Superior temporal gyrus (tissue), 1 donor: ENCODE data around the gene SLC6A11.

ENCODE experiments used
- DNase-seq: peaks from one replicate; pipeline ENCODE4 v3.0.0-alpha.2; 2016; ENCODE audit errors: extremely low spot score

SLC6A11 gene

DNA sequence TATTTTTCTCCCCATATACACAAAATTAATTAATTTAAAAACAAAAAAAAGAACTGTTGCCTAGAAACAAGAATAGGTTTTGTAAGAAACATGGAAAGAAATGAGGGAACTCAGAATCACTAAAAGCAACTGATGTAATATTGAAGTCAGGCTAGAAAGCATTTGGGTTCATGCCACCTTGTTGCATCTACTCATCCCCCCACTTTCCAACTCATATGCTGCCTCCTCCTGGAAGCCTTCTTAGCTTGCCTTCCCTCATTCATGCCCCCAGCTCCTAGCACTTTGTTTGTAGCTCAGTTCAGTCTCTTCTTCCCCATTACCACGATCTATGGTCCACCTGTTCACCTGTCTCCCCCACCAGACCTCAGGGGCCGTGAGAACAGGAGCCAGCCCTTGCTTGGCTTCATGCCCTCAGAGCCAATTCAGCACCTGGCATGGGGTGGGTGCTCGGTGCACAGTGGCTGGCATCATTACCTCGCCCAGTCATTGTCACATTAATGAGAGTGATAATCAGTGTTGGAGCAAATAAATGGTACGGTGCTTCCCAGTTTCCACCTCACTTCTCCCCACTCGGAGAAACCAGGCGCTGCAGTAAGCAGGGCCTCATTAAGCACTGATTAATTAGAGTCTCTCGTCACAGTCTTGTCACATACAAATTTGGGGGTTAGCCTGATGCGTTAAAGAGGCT is 114.1 kb downstream of the SLC6A11 start:
- DNase-seq, result no peak

DNA sequence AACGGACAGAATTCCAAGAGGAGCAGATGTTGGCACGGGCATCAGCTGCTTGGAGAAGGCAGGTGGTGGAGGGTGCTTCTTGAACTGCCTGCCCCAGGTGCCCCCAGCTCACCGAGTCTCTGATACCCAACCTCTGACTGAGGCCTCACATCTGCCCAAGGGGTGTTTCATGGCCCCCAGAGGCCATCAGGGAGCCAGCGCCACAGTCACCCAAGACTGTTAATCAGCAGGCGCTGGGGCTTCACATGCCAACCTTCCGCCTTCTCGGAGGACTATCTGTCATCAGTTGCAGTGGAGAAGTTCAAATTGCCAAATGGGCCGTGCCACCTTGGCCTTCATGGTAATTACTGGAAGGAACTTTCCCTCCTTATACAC is 114.6 kb downstream of the SLC6A11 start:
- no peak for DNase-seq

DNA sequence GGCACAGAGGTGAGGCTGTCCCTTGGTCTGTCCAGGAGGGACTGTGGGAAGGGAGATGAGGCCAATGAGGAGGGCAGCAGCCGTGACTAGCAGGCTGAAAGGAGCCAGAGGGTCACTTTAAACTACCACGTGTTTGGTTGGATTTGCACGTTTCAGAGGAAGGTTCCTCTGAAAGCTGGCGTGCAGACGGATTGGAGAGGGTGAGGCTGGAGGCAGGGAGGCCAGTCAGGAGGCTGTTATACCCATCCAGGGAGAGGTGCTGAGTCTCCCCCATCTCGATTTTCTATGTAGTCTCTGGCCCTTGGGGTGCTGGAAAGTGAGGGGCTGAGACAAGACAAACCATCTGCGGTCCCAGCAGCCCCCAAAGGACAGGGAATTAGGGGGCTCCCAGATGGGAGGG is 116.6 kb downstream of the SLC6A11 start:
- DNase-seq, result no peak

DNA sequence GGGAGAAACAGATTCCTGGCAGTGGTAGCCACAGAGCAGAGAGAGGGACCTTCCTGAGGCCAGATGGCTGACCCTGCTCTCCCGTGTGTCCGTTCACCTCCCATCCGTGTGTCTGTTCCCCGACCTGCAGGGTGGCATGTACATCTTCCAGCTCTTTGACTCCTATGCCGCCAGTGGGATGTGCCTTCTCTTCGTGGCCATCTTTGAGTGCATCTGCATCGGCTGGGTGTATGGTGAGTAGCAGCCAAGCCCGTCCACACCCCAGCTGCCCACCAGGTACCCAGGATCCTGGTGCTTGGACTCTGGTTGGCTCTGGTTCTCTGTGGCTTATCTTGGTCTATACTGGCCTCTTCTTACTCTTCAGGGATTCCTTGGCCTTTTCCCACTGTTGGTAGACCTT is 117.0 kb downstream of the SLC6A11 start:
- no peak for DNase-seq

DNA sequence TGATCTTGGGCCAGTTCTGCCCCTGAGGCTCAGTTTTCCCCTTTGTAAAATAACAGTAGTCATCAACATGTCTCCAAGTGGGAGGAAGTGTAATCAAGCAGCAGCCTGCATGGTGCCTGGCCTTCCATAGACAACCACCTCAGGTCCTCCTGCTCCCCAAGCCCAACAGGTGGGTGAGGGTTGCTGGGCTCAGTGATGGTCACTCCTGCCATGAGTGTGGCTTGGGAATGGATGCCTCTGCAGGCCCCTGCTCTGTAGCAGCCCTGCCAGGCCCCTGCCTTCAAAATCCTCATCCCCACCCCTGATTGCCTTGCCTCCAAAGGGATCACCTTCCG is 117.4 kb downstream of the SLC6A11 start:
- DNase-seq, result no peak

DNA sequence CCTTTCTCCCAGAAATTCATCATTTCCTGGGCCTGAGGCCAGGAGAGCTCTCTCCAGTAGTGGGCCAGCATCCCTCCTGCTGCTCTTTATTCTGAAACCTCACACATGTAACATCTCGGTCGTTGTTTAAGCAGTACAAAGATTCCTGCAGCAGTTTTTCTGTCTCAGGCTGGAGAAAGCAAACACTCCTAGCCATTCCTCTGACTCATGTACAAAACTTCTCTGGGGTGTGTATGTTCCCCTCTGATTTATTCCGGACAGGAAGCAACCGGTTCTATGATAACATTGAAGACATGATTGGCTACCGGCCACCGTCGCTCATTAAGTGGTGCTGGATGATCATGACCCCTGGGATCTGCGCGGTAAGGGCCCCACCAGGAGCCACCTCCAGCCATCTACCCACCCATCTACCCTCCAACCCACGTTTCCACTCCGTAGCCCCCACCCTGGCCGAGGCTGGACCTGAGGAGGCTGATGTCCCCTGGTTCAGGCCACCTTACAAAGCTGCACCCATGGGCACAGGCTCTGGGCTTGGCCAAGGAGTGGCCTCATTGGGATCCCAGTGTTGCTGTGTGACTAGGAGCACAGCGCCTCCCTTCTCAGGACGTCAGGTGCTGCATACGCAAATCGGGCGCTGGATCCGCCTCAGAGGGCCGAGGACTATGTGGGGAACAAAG is 117.9 kb downstream of the SLC6A11 start:
- DNase-seq, result no peak

DNA sequence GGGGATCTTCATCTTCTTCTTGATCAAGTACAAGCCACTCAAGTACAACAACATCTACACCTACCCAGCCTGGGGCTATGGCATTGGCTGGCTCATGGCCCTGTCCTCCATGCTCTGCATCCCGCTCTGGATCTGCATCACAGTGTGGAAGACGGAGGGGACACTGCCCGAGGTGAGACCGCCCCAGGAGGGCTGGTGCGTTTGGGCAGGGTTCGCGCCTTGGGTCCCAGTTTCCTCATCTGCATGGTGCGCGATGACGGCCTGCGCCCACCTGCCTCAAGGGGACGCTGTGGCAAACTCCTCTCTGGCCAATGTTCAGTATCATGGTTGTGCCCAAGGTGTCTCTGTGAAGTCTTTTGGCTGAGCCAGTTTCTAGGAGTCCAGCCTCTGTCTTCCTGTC is 119.0 kb downstream of the SLC6A11 start:
- no peak for DNase-seq

DNA sequence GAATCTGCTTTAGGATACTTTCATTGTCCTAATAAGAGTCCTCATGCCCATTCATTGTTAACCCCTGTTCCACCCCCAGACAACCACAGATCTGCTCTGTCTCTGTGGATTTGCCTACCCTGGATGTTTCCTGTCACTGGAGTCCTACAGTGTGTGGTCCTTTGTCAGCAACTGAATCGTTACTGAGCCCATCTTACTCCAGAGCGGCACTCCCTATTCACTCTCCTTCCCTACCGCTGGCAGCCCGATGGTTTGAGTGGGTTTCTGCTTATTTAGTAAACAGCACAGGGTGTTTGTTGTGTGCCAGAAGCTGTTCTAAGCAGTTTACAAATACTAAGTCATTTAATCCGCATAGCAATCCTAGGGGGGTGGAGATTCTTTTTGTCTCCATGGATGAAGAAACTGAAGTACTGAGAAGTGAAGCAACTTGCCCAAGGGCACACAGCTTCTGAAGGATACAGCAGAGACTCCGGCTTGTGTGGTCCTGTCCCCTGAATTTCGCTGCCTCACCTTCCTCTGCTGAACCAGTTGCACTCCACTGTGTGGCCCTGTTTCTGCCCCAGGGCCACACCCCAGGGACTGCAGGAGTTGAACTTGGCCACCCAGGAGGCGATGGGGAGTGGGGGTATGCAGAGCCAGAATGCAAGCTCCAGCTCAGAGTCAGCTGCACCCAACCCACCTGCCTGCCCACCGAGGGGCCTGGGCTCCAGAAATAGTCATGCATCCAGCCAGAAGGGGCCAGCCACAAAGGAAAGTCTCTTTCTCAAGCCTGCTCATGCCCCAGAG is 120.0 kb downstream of the SLC6A11 start:
- no peak for DNase-seq

DNA sequence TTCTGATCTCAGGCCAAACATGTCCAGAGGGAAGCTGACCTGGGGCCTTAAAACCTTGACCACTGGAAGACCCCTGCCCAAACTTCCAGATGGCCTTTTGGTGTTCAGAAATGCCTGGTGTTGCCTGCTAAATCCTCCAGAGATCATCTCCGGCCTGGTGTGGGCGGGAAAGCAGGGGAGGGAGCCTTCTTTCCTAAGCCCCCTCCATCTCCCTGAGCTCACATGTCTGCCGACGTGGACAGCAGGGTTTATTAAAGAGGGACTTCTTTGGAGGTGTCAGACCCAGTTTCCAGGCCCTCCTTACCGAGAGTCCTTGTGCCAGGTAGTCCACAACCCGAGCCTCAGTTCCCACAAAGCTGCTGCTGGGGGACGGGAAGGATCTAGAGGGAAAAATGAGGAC is 120.7 kb downstream of the SLC6A11 start:
- no peak for DNase-seq

DNA sequence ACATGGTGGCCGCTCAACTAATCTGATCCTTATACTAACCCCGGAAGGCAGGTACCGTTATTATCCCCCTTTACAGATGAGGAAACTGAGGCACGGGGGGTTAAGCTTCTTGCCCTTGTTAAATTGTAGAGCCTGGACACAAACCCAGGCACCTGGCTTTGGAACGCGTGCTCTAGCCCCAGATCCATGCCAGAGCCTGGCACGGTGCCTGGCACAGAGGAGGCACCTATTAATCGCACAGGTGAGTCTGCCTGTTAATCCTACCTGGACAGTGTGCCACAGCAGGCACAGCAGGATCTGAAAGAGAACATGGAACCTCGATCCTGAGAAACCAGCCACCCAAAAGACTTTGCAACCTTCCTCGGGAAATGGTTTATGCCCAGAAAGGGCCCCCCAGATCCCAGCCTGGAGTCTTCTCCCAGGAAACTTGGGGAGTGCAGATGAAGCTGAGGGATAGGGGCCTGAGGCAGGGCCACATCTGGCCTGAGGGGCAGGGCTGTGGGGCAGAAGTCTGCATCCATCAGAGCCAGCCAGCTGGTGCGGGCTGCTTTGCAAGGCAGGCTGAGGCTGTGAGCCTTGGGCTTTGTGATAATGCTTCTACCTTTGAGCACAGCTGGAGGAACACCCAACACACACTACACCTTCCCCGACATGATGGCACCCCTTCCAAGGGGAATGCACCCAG is 121.3 kb downstream of the SLC6A11 start:
- DNase-seq, result no peak

DNA sequence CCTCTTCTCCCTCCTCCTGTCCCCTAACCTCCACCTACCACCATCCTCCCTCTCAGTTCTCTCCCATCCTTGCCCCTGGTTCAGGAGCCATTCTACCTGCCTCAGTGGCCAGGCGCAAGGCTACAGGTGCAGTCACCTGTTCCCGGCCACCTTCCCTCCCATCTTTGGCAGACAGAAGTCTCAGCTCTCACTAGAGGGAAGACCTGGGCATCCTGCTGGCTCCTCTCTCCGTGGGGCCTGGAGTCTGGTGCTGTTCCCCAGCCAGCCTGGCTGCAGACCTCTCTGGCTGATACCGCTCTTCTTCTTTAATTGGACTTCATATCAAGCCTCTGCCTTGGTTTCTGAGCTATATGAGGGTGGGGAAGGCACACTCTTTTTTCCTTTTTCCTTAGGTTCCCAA is 123.5 kb downstream of the SLC6A11 start:
- DNase-seq, result no peak

DNA sequence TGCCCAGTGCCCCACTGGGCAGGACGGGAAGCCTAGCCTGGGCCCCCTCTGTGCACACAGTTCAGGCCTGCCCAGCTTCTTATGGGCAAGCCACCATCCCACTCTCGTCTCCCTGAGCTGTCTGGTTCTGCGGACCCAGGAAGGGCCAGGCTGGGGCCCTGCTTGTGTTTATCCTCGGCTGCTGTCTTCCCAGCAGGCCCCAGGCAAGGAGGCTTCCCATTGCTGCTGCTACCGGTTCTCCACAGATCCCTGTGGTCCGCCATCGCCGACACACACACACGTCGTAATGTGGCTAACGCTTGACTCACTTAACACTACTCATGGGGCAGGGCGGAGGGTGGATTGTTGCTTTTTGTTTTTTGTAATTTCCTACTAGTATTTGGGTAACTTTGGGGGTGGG is 124.1 kb downstream of the SLC6A11 start:
- no peak for DNase-seq

DNA sequence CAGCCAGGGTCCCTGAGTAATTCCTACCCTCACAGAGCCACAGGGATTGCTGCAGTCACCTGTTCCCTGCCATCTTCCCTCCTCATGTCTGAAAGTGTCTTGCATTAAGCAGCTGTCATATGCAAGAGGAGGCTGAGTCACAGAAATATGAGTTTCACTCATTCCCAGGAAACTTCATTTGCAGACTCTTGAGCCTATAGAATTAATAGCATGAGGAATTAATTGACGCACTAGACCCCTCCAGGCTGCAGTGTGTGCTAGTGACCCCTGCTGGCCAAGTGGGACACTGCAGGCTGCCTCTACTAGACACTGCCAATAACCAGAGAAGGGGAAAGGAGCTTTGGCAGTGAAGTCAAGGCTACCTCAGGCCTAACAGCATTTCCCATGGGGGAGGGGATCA is 125.9 kb downstream of the SLC6A11 start:
- DNase-seq, result no peak

DNA sequence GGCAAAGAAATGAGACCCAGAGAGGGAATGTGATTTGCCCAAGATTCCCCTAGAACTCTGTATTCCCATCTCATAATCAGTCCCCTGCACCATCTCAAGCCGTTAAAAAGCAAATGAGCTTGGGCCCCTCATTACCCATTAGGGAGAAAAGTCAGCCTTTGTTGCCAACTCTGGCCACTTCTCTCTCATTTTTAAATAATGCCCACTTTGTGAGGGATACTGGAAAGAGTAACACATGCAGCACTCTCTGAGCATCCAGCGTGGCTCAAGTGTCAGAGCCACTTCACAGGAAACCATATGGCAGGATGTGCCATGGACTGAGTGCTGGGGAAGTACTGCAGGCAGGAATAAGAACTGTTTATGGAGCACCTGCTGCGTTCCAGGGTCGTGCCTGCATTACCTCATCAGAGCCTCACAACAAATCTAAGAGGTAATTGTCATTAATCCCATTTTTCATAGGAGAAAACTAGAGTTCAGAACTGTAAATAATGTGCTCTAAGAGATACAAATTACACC is 126.7 kb downstream of the SLC6A11 start:
- no peak for DNase-seq

DNA sequence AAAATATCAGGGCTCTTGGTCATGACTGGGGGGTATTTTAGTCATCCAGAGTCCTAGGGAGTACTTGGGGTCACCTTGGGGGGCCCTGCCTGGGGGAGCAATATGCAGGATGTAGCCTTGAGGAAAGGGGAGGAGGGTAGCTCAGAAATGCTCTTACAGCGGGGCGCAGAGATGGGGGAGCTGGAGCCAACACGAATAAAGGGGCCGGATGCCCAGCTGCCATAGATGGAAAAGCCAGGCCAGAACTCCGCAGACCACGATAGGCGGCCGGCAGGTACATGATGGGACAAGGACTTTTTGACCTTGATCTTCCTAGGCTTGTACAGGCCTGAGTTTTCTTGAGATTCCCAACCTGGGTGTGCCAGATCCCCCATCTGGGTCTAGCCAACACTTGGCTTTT is 128.8 kb downstream of the SLC6A11 start:
- no peak for DNase-seq

DNA sequence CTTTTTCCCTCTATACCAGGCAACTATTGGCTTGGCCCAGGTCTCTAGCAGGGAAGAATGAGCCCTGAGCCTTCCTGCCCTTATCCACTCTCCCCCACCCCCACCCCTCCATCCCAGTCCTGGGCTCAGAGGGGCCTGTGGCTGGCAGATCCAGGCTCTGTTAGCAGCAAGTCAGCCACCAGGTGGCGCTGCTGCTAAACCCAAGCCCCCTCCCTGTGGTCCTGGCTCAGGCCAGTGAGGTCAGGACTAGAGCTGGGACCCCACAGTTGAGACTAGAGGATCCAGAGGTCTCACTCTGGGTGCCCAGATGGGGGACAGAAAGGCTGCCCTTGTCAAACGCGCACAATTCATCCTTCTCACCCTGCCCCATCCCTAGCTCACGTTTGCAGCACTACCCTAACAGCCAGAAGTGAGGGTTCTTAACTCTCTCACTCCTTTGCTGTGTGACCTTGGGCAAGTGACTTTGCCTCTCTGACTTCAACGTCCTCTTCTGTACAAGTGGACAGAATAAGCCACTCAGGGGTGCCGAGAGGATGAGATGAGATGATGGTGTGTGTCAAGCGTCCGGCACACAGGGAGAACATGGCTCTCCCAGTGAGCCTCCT is 129.8 kb downstream of the SLC6A11 start:
- DNase-seq, result peak; percentile 87

DNA sequence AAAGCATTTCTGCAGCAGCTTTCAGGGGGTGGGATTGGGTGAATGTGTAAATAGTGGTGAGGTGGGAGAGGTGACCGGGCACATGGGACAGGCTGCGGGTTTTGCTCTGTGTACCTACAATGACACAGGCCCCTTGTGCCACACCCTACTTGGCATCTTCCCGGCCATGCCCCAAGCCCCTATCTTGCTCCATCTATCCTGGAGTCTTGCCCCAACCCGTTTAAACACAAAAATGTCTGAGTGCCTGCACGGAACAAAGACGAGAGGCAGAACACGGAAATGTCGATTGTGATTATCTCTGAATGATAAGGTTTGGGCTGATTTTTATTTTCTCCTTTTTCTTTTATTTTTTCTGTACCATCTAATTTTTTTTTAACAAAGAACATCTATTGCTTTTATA is 130.5 kb downstream of the SLC6A11 start:
- no peak for DNase-seq

DNA sequence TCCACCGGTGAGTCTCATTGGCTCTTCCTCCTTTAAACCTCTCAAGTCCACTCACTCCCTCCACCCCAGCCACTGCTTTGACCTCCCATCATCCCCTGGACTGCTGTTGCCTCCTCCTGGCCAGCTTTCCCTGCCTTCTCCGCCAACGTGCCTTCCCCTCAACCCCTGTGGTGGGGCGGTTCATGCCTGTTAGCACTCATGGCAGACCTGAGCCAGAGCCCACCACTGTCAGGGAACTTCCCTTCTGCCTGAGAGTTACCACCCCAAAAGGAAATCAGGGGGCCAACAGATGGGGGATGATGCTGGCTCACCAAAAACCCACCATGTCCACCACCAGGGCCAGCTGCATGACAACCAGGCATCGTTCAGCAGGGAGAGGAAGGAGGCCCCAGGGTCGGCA is 132.3 kb downstream of the SLC6A11 start:
- DNase-seq, result no peak

DNA sequence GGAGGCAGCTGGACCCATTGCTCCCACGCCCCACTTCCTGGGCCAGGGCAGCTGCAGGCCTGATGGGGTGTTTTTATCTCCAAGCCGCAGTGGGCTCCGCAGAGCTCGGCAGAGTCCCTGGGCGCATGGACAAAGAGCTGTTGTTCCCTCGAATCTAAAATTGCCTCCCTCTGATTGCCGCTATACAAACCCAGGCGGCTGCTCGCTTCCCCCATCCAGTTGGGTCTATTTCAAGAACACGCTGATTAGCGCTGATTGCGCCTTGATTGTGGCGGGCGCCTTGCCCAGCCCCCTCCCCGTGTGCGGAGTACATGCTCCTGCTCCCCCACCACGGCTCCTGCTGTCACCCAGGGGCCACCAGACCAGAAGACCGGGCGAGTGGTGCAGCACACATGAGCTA is 133.2 kb downstream of the SLC6A11 start:
- peak; percentile 88 for DNase-seq

DNA sequence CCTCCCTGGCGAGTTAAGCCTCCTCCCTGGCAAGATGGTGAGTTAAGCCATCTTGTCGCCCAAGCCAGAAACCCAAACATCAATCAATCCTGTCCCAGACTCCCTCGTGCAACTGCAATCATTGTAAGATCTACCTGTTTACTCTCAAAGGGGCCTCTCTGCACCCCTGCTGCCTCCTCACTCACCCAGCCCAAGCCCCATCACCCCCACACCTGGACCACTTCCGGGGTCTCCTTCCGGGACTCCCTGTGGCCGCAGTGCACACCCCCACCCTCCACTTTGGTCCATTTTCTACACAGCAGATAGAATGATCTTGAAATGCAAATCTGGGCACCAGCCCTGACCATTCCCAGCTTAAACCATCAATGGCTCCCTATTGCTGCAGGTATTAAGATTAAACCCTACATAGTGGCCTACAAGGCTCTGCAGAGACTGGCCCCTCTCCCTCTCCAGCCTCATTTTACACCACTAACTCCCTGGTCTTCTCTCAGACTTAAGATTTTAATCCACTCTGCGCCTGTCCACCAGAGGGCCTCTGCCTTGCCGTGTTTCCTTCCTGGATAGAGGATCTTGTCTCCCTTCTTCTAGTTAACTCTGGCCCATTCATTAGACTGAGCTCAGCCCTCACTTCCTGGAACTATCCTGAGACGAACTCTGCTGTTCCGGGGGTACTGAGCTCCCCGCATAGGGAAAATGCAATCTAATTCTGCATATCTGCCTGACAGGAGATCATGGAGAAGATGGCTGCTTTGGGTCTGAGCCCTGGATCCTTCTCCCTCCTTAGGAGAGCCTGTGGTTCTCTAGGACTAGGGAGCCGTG is 134.7 kb downstream of the SLC6A11 start:
- DNase-seq, result peak; percentile 84

DNA sequence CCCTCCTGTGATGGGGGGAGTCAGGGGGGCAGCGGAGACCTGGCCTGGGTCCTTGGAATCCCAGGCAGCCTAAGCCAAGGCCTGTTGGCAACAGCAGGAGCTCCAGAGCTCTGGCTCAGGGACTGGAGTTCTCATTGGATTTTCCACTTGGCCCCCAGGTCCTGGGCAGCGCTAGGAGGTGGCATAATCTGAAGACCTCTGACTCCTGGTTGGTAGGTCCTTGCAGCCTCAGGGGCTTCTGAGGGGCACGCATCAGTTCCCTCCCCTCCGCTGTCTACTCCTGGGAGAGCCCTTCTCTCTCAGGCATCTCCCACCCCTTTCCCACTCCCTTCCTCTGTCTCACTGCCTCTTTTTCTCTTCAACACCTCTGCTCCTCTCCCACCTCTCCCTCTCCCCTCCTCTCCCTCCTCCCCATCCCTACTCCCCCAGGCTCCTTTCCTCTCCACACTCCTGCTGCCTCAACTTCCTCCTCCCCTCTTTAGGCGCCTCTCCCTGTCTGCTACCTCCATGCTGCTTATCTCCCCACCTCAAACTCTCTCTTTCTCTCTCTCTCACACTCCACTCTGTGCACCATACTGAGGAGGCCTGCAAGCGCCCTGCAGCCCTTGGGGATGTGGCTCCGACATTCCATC is 135.4 kb downstream of the SLC6A11 start:
- DNase-seq, result no peak
